Stimulated activated CD4-positive, alpha-beta T cell treated with anti-CD3 and anti-CD28 coated beads, TNF-alpha, amount 100 ng/mL, for 1 hour (primary cell): ENCODE measurements around the gene SEMA4D.
A peak's percentile ranks its signal among the peaks of the same experiment; 100 is the strongest.

Experiments
- DNase-seq, 3 donors: peaks; one replicate each; pipeline ENCODE4 v3.0.0-alpha.2; 2020; ENCODE audit warnings: low read depth in 3 of 3, low spot score in 1 of 3

The SEMA4D gene

GRCh38 chr9:89328064-89328463, 169.8 kb downstream of the SEMA4D start:
- no peak for DNase-seq

GRCh38 chr9:89325733-89326132, 172.2 kb downstream of the SEMA4D start:
- DNase-seq = no peak

- no peak for DNase-seq
These were observed 174.5 kb downstream of the SEMA4D start for GRCh38 chr9:89323390-89323789.

GRCh38 chr9:89319015-89319905, 178.7 kb downstream of the SEMA4D start:
- no peak for DNase-seq

- peak; percentile 77 to 93 (median 85) for DNase-seq
These were observed 179.5 kb downstream of the SEMA4D start, which contains the start of gene SECISBP2 for GRCh38 chr9:89318123-89319014. Gene SECISBP2, plus strand, starts transcription at chr9:89318500. Its CDS starts 77 bp downstream, at chr9:89318577.

- DNase-seq = no peak
These were observed 180.6 kb downstream of the SEMA4D start for GRCh38 chr9:89317282-89317681.

- no peak for DNase-seq
These were observed 182.4 kb downstream of the SEMA4D start for GRCh38 chr9:89315482-89315881.

DNA sequence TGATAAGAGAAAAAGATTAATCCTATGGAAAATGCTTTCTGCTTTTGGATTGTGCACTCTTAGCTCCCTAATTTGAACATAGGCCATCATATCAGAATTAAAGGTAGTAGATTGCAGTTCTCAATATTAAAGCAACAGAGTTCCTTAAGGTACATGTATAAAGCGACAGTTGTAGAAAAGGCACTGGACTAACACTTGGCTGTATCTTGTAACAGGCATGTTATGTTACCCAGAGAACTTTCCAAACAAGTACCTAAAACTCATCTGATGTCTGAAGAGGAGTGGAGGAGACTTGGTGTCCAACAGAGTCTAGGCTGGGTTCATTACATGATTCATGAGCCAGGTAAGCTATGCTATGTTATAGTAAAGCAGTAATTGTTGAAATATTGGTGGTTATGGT, 183.0 kb downstream of the SEMA4D start:
- no peak for DNase-seq

DNA sequence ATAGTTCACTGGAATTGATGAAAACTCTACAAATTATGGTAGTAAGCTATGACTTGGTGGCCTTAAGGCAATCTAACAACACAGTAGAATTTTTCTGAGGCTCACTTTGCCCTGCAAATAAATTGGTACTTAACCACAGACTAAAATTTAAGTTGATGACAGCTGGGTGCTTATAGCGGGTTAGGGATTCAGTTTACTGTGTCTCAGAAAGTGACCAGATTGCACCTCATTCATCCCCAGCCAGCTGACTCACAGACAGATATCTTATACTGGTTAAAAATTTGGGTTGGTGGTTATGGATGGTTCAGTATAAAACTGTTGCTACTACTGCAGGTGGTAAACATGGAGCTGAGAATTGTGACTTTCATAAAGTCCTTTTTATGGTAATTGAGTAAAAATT, 184.1 kb downstream of the SEMA4D start:
- no peak for DNase-seq

GRCh38 chr9:89312222-89312571, 185.7 kb downstream of the SEMA4D start:
- DNase-seq = no peak

GRCh38 chr9:89311346-89312221, 186.3 kb downstream of the SEMA4D start:
- DNase-seq = no peak
